HepG2 (cell line): Measurements from ENCODE around the gene VPS26B. TPM values are rescaled to one million over a fixed set of nuclear protein-coding genes. Genes with fewer than 3 reads are reported as not detected.

Experiments
- ARID2 ChIP-seq: sonication (generic); formaldehyde crosslinking; IDR thresholded peaks from 2 replicates; pipeline ENCODE4 v1.8.1; 2022; ENCODE audit warnings: mild to moderate bottlenecking, missing genetic modification reagents, borderline replicate concordance
- BATF2 ChIP-seq: sonication (generic); formaldehyde crosslinking; IDR thresholded peaks from 2 replicates; pipeline ENCODE4 v1.8.0; 2022; ENCODE audit warnings: mild to moderate bottlenecking, missing genetic modification reagents, moderate library complexity
- EHMT2 ChIP-seq: fragments of 200-600 bp; sonication (generic); IDR thresholded peaks from 2 replicates; pipeline ENCODE4 v1.7.0; 2017; ENCODE audit warnings: antibody characterized with exemption, low read depth, low read length, borderline replicate concordance
- ELK4 ChIP-seq: sonication (generic); formaldehyde crosslinking; IDR thresholded peaks from 2 replicates; pipeline ENCODE4 v1.9.0; 2021; ENCODE audit warnings: missing genetic modification reagents, borderline replicate concordance
- FIP1L1 ChIP-seq: fragments of 200-400 bp; formaldehyde crosslinking; IDR thresholded peaks from 2 replicates; pipeline ENCODE4 v1.6.1; 2018; ENCODE audit warnings: low read depth, mild to moderate bottlenecking, low read length, moderate library complexity, borderline replicate concordance; ENCODE audit not compliant: insufficient read depth
- FOXJ3 ChIP-seq: sonication (generic); formaldehyde crosslinking; IDR thresholded peaks from 2 replicates; pipeline ENCODE4 v1.4.0; 2020; ENCODE audit warnings: missing genetic modification reagents, mild to moderate bottlenecking, borderline replicate concordance
- HDAC2 ChIP-seq: sonication (generic); formaldehyde crosslinking; IDR thresholded peaks from 2 replicates; pipeline ENCODE4 v1.4.0; 2020; ENCODE audit warnings: missing genetic modification reagents
- IKZF5 ChIP-seq: IDR thresholded peaks from 2 replicates; pipeline ENCODE4 v1.6.1; 2018; ENCODE audit warnings: missing genetic modification reagents, mild to moderate bottlenecking, missing compliant biosample characterization
- NFKB2 ChIP-seq: sonication (generic); formaldehyde crosslinking; IDR thresholded peaks from 2 replicates; pipeline ENCODE4 v1.4.0; 2020; ENCODE audit warnings: missing genetic modification reagents, borderline replicate concordance
- PAXIP1 ChIP-seq: sonication (generic); formaldehyde crosslinking; conservative IDR thresholded peaks from 2 replicates; pipeline ENCODE4 v1.4.0; 2020; ENCODE audit warnings: mild to moderate bottlenecking, missing genetic modification reagents, moderate library complexity
- RARA ChIP-seq: IDR thresholded peaks from 2 replicates; pipeline ENCODE4 v1.6.1; 2016; ENCODE audit warnings: missing genetic modification reagents, missing compliant biosample characterization
- TIGD3 ChIP-seq: sonication (generic); formaldehyde crosslinking; IDR thresholded peaks from 2 replicates; pipeline ENCODE4 v1.5.1; 2020; ENCODE audit warnings: mild to moderate bottlenecking, missing genetic modification reagents, borderline replicate concordance
- ZBTB38 ChIP-seq: sonication (generic); formaldehyde crosslinking; IDR thresholded peaks from 2 replicates; pipeline ENCODE4 v1.5.1; 2020; ENCODE audit warnings: mild to moderate bottlenecking, missing genetic modification reagents
- ZFX ChIP-seq: sonication (generic); formaldehyde crosslinking; IDR thresholded peaks from 2 replicates; pipeline ENCODE4 v1.4.0; 2020; ENCODE audit warnings: mild to moderate bottlenecking, low read depth, missing genetic modification reagents, moderate library complexity
- ZNF160 ChIP-seq: sonication (generic); formaldehyde crosslinking; IDR thresholded peaks from 2 replicates; pipeline ENCODE4 v1.8.0; 2022; ENCODE audit warnings: mild to moderate bottlenecking, inconsistent platforms, missing genetic modification reagents
- ZNF235 ChIP-seq: sonication (generic); formaldehyde crosslinking; IDR thresholded peaks from 2 replicates; pipeline ENCODE4 v1.8.1; 2023; ENCODE audit warnings: mild to moderate bottlenecking, missing genetic modification reagents, borderline replicate concordance
- ZNF468 ChIP-seq: sonication (generic); formaldehyde crosslinking; IDR thresholded peaks from 2 replicates; pipeline ENCODE4 v1.8.0; 2022; ENCODE audit warnings: mild to moderate bottlenecking, moderate library complexity, missing genetic modification reagents
- ZNF556 ChIP-seq: sonication (generic); formaldehyde crosslinking; IDR thresholded peaks from 2 replicates; pipeline ENCODE4 v1.4.0; 2020; ENCODE audit warnings: mild to moderate bottlenecking, missing genetic modification reagents, borderline replicate concordance
- ZNF841 ChIP-seq: sonication (generic); formaldehyde crosslinking; IDR thresholded peaks from 2 replicates; pipeline ENCODE4 v1.8.1; 2023; ENCODE audit warnings: missing genetic modification reagents, borderline replicate concordance
- polyA plus RNA-seq, 8 experiments: library from polyadenylated mRNA; depleted of rRNA in 3 of 8; stranded (reverse) in 7 of 8; unstranded in 1 of 8; fragments of >200 nt; fragmentation: Illumina TruSeq in 4 of 8; extraction: Trizol in 4 of 8; gene quantifications; 2 replicates each; pipeline versions ENCODE4 v1.2.1 to v1.2.3, GENCODE V29; 2011 to 2016; ENCODE audit warnings: low read depth in 4 of 8, missing spikeins in 1 of 8, mixed read lengths in 1 of 8; ENCODE audit not compliant: insufficient read depth in 1 of 8
- total RNA-seq, 5 experiments: library from RNA; depleted of rRNA; stranded (reverse); fragments of >200 nt; fragmentation: Illumina TruSeq; extraction: Trizol; gene quantifications; 2 replicates each; pipeline ENCODE4 v1.2.3, GENCODE V29; 2016; ENCODE audit warnings: low read depth in 1 of 5

Gene VPS26B
- total and polyA plus RNA-seq, 2 of the 13 experiments (the other 11 are each of a cell fraction or from before 2014, with no cell fraction given) = 20.2 to 23.2 TPM

GRCh38 chr11:134223836-134224709 lies at the start of gene VPS26B, which contains the start of gene NCAPD3 (continued):
- TF ChIP-seq PAXIP1 (no peak), TIGD3 (0 out of 2 replicates have a peak, but pooled peaks have one; percentile 42), ZNF468 (CRISPR knock-in tag) (no peak), BATF2 (peak; percentile 93), EHMT2 (no peak), ARID2 (no peak; the same call in 1 of the 2 replicates), FOXJ3 (CRISPR knock-in tag) (0 out of 2 replicates have a peak, but pooled peaks have one; percentile 64), ZNF235 (CRISPR knock-in tag) (peak; percentile 74; the same call in 1 of the 2 replicates), IKZF5 (peak; percentile 73; the same call in 1 of the 2 replicates), ZBTB38 (CRISPR knock-in tag) (no peak), ZFX (CRISPR knock-in tag) (peak; percentile 95), NFKB2 (CRISPR knock-in tag) (peak; percentile 75; the same call in 1 of the 2 replicates), ZNF841 (CRISPR knock-in tag) (0 out of 2 replicates have a peak, but pooled peaks have one; percentile 82), HDAC2 (CRISPR knock-in tag) (0 out of 2 replicates have a peak, but pooled peaks have one; percentile 38), FIP1L1 (no peak), ZNF160 (peak; percentile 51; the same call in 1 of the 2 replicates), ZNF556 (CRISPR knock-in tag) (no peak; the same call in 1 of the 2 replicates), ELK4 (CRISPR knock-in tag) (peak; percentile 12; the same call in 1 of the 2 replicates), RARA (CRISPR knock-in tag) (no peak)
